Neuron (in vitro differentiated cells): Measurements from ENCODE around the gene RIT2.
A peak's percentile ranks its signal among the peaks of the same experiment; 100 is the strongest.
"Not testable (repeated sequence)": the region's sequence is repeated elsewhere in the genome, so short reads cannot be mapped to it uniquely, and the experiment has no call there.

ENCODE experiments used
- H2AFZ ChIP-seq: one replicate; pipeline ENCODE4 v1.6.1; 2013; ENCODE audit warnings: low read depth, mild to moderate bottlenecking, inconsistent platforms, low read length, moderate library complexity
- H3K27me3 ChIP-seq: one replicate; pipeline ENCODE4 v1.6.1; 2013; ENCODE audit warnings: low read length; ENCODE audit not compliant: insufficient read depth
- H3K36me3 ChIP-seq: one replicate; pipeline ENCODE4 v1.6.1; 2013; ENCODE audit warnings: low read length; ENCODE audit not compliant: insufficient read depth
- H3K4me1 ChIP-seq: one replicate; pipeline ENCODE4 v1.6.1; 2013; ENCODE audit warnings: low read length; ENCODE audit not compliant: insufficient read depth
- H3K4me3 ChIP-seq: 2 replicates; pipeline ENCODE4 v1.5.1; 2013; ENCODE audit warnings: mild to moderate bottlenecking, low read length, moderate library complexity
- H3K9me3 ChIP-seq: one replicate; pipeline ENCODE4 v1.6.1; 2013; ENCODE audit warnings: low read length

The RIT2 gene

DNA sequence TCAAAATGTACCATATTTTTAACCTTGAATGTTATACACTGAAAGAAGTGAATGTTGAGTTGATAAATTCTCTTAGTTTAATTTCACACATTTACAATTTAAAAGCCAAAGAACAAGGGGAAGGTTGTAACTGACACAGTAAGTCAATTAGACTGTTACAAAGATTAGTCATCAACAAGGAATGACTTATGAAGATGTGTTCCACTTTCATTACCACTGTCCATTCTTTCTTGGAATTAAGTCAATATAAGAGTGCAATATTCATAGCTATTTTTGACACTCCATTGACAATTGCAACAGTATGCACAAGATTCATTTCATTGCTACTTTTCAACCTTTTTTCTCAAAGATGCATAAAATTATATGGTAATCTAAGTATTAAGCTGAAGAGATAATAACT, 291.3 kb downstream of the RIT2 start:
- H2AFZ ChIP-seq = no peak overlapping the region

GRCh38 chr18:42822711-42823110, 292.8 kb downstream of the RIT2 start:
- no peak overlapping the region for H2AFZ ChIP-seq
- peaks cover 6% of the 10 kb centered on the region for H3K4me1 ChIP-seq
- H3K9me3 ChIP-seq = no peaks in the 10 kb centered on the region
- H3K4me3 ChIP-seq = no peak overlapping the region
- no peaks in the 10 kb centered on the region for H3K36me3 ChIP-seq
- no peaks in the 10 kb centered on the region for H3K27me3 ChIP-seq

More for the DNA sequence above, 291.3 kb downstream of the RIT2 start:
- H3K36me3 ChIP-seq = no peaks in the 10 kb centered on the region
- H3K4me3 ChIP-seq = no peak overlapping the region
- H3K4me1 ChIP-seq = peaks cover 6% of the 10 kb centered on the region
- no peaks in the 10 kb centered on the region for H3K27me3 ChIP-seq
- H3K9me3 ChIP-seq = no peaks in the 10 kb centered on the region

DNA sequence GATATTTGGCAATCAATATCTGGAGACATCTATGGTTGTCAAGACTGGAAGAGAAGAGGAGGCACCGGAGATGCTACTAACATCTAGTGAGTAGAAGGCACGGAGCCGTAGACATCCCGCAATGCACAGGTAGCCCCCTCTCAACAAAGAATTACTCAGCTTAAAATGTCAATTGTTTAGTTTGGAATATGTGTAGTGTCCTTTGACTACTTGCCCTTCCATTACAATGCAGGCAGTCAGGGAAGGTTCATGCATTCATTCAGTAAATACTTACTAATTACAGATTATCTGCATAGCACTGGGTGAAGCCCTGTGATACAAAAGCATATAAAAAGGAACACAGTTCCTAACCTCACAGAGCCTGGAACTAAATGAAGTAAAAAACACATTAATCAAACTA, 294.0 kb downstream of the RIT2 start:
- H2AFZ ChIP-seq = no peak overlapping the region
- peaks cover 6% of the 10 kb centered on the region for H3K4me1 ChIP-seq
- H3K4me3 ChIP-seq = no peak overlapping the region
- H3K36me3 ChIP-seq = no peaks in the 10 kb centered on the region
- H3K27me3 ChIP-seq = no peaks in the 10 kb centered on the region
- H3K9me3 ChIP-seq = no peaks in the 10 kb centered on the region

- Histone ChIP-seq H3K9me3 (no peaks in the 10 kb centered on the region), H3K36me3 (no peaks in the 10 kb centered on the region), H3K4me1 (no peaks in the 10 kb centered on the region), H3K27me3 (no peaks in the 10 kb centered on the region), H2AFZ (no peak overlapping the region), H3K4me3 (no peak overlapping the region)
Observed at GRCh38 chr18:42814618-42815017, 300.9 kb downstream of the RIT2 start.

DNA sequence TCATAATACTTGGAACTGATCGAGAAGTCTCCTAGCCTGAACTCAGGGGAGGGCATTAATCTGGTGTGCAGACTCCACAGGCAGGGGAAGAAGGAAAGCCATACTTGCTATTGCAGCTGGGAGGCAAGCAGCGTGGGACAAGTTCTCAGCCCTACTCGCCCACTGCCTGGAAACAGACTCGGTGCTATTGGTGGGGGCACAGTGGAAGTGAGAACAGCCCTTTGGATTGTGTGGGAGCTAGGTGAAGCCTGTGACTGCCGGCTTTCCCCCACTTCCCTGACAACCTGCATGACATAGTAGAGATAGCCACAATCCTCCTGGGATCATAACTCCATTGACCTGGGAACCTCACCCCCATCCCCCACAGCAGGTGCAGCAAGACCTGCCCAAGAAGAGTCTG, 301.3 kb downstream of the RIT2 start:
- H3K27me3 ChIP-seq = no peaks in the 10 kb centered on the region
- H3K36me3 ChIP-seq = no peaks in the 10 kb centered on the region
- H2AFZ ChIP-seq = no peak overlapping the region
- no peaks in the 10 kb centered on the region for H3K9me3 ChIP-seq
- H3K4me1 ChIP-seq = no peaks in the 10 kb centered on the region
- H3K4me3 ChIP-seq = no peak overlapping the region

GRCh38 chr18:42813570-42813969, 301.9 kb downstream of the RIT2 start:
- H3K4me3 ChIP-seq = no peak overlapping the region
- no peaks in the 10 kb centered on the region for H3K36me3 ChIP-seq
- no peaks in the 10 kb centered on the region for H3K9me3 ChIP-seq
- H3K27me3 ChIP-seq = no peaks in the 10 kb centered on the region
- H3K4me1 ChIP-seq = no peaks in the 10 kb centered on the region
- no peak overlapping the region for H2AFZ ChIP-seq

GRCh38 chr18:42807887-42808286, 307.6 kb downstream of the RIT2 start:
- H2AFZ ChIP-seq = peak overlapping the region; percentile 1
- H3K4me1 ChIP-seq = peaks cover 20% of the 10 kb centered on the region
- H3K4me3 ChIP-seq = no peak overlapping the region
- H3K36me3 ChIP-seq = no peaks in the 10 kb centered on the region
- no peaks in the 10 kb centered on the region for H3K27me3 ChIP-seq
- H3K9me3 ChIP-seq = no peaks in the 10 kb centered on the region

- Histone ChIP-seq H3K36me3 (no peaks in the 10 kb centered on the region), H3K27me3 (no peaks in the 10 kb centered on the region), H2AFZ (no peak overlapping the region), H3K9me3 (no peaks in the 10 kb centered on the region), H3K4me3 (no peak overlapping the region), H3K4me1 (peaks cover 17% of the 10 kb centered on the region)
Observed at GRCh38 chr18:42801706-42802105, 313.8 kb downstream of the RIT2 start.

DNA sequence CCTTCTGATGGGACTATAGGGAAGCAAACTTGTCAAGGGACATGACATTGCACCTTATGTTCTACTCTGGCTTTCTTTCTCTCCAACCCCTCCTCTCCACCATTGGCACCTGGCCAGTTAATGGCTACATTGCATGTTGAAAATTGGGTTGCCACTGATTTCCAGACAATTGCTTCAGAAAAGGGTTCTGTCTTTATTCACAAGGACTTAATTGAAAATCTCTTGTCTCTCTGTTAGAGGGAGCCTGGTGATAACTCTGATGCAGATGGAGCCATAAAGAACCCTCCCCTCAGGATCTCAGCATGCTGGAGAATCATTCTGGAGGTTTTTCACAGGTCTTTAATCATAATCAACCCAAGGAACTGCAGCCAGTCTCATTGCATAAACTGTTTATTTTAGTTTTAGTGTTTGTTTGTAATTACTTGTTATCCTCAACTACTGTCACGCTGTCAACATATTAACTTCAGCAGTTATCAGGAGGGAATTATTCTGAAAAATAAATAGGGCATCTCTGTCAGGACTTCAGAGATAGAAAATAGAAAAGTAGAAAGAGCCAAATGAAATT, 316.8 kb downstream of the RIT2 start:
- Histone ChIP-seq H3K36me3 (no peaks in the 10 kb centered on the region), H3K27me3 (no peaks in the 10 kb centered on the region), H3K4me1 (peaks cover 15% of the 10 kb centered on the region), H3K9me3 (no peaks in the 10 kb centered on the region), H3K4me3 (no peak overlapping the region), H2AFZ (peak overlapping the region; percentile 34)

GRCh38 chr18:42795213-42795789, 320.2 kb downstream of the RIT2 start:
- H3K9me3 ChIP-seq, H3K4me1 ChIP-seq, H3K36me3 ChIP-seq, H3K4me3 ChIP-seq, H2AFZ ChIP-seq, H3K27me3 ChIP-seq: not testable (repeated sequence)

DNA sequence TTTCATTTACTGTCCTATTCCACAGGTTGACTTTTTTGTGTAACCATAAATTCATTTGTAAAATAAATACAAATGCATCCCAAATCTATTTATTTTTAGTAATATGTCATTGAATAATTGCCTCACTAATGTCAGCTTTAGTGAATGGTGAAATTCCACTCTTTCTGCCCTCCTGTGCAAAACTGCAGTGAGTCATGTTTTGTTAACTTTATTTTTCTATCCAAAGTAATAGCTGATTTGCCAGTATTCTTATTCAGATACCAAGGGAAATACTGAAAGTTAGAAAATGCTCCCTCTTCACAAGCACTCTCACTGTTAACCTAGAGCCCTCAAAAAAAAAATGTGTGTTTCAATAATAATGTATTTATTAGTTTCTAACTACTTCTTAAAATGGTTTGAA, 322.8 kb downstream of the RIT2 start:
- Histone ChIP-seq H3K9me3 (no peaks in the 10 kb centered on the region), H2AFZ (no peak overlapping the region), H3K4me1 (no peaks in the 10 kb centered on the region), H3K27me3 (no peaks in the 10 kb centered on the region), H3K4me3 (no peak overlapping the region), H3K36me3 (no peaks in the 10 kb centered on the region)

DNA sequence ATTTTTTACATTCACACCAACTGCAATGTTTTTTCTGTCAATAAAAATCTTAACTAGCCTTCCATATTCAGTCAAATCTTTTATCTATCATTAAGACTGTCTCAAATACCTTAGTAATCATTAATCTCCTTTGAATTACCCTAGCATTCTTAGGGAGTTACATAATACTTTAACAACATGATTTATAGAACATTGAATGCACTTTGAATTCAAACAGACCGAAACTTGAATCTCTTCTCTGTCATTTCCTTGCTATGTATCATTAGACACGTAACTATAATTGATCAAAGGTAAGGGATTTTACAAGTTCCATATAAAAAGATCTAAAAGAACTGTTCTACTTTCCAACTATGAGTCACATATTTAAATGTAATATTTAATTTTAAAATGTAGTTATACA, 330.9 kb downstream of the RIT2 start:
- H3K4me3 ChIP-seq = no peak overlapping the region
- H3K4me1 ChIP-seq = peaks cover 2% of the 10 kb centered on the region
- no peaks in the 10 kb centered on the region for H3K9me3 ChIP-seq
- H3K27me3 ChIP-seq = no peaks in the 10 kb centered on the region
- no peaks in the 10 kb centered on the region for H3K36me3 ChIP-seq
- H2AFZ ChIP-seq = no peak overlapping the region

- Histone ChIP-seq H3K4me1 (peaks cover 15% of the 10 kb centered on the region), H3K36me3 (no peaks in the 10 kb centered on the region), H2AFZ (no peak overlapping the region), H3K27me3 (no peaks in the 10 kb centered on the region), H3K4me3 (no peak overlapping the region), H3K9me3 (no peaks in the 10 kb centered on the region)
Observed at GRCh38 chr18:42782929-42783328, 332.6 kb downstream of the RIT2 start.

GRCh38 chr18:42781298-42781815, 334.1 kb downstream of the RIT2 start:
- Histone ChIP-seq H3K9me3 (no peaks in the 10 kb centered on the region), H3K4me3 (no peak overlapping the region), H3K27me3 (no peaks in the 10 kb centered on the region), H2AFZ (no peak overlapping the region), H3K36me3 (no peaks in the 10 kb centered on the region), H3K4me1 (peaks cover 17% of the 10 kb centered on the region)
